ENCODE results near the gene ERAL1.
"Not testable (repeated sequence)": the region's sequence is repeated elsewhere in the genome, so short reads cannot be mapped to it uniquely, and the experiment has no call there.

The ERAL1 gene

DNA sequence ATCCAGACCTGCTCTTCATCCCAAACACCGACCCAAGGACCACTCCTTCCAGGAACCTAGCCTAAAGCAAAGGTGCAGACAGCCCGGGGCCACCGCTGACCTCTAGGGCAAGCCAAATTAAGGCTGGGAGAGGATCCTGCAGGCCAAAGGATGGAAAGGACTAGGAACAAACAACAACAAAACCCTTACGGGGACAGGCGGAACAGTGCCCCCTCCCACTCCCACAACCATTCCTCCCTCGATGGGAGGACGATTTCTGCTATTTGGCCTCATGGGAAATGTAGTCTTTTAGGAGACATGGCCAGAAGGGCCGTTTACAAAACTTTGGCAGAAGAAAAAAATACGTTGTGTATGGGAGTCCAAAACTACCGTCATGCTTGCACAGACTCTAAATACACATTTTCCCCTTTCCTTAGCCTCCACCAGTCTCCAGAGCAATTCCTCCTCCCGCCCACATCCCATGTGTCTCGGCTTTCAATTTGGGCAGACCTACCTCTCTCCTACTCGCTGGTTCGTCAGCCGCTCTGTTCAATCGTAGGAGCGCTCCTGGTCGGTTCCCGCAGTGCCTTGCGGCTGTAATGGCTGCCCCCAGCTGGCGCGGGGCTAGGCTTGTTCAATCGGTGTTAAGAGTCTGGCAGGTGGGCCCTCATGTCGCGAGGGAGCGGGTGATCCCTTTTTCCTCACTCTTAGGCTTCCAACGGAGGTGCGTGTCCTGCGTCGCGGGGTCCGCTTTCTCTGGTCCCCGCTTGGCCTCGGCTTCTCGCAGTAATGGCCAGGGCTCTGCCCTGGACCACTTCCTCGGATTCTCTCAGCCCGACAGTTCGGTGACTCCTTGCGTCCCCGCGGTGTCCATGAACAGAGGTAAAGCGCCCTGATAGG is at the start of gene ERAL1:
Gene ERAL1 (plus strand): TSS at position 560 of the 879 bp plus-strand sequence. CDS start 19 bp downstream, at position 579.
- DNase-seq (ENCODE audit: low spot score), result peak; percentile 78

- no peak for DNase-seq (ENCODE audit: low spot score)
Observed at GRCh38 chr17:28807925-28808634, 46.7 kb upstream of the ERAL1 start.

- no peak for DNase-seq (ENCODE audit: low spot score)
Observed at GRCh38 chr17:28810437-28810836, 44.4 kb upstream of the ERAL1 start.

GRCh38 chr17:28811651-28812090 is 43.1 kb upstream of the ERAL1 start:
- peak; percentile 3 for DNase-seq (ENCODE audit: low spot score)

- DNase-seq (ENCODE audit: low spot score), result peak; percentile 93
Observed at GRCh38 chr17:28812091-28812747, 42.6 kb upstream of the ERAL1 start.

GRCh38 chr17:28812748-28813377 is 42.0 kb upstream of the ERAL1 start:
- no peak for DNase-seq (ENCODE audit: low spot score)

- no peak for DNase-seq (ENCODE audit: low spot score)
Observed at GRCh38 chr17:28816540-28816939, 38.3 kb upstream of the ERAL1 start.

- DNase-seq (ENCODE audit: low spot score), result no peak
Observed at GRCh38 chr17:28818819-28819221, 36.0 kb upstream of the ERAL1 start.

DNA sequence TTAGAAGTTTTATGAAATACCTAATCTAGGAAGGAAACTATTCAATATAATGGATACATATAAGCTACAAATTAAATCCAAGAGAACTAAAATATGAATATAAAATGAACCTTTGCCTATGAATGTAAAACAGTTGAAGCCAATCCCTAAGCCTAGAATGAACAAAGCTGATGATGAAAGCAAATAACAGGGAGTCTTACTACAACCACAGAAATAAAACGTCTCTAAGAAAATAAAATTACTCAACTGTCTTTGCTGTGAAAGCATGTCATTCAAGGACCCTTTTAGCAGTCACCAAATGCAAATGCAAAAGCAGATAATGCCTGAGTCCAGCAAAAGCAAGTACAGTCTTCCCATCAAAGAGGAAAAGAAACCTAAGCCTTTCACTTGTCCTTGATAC is 35.2 kb upstream of the ERAL1 start:
- no peak for DNase-seq (ENCODE audit: low spot score)

DNA sequence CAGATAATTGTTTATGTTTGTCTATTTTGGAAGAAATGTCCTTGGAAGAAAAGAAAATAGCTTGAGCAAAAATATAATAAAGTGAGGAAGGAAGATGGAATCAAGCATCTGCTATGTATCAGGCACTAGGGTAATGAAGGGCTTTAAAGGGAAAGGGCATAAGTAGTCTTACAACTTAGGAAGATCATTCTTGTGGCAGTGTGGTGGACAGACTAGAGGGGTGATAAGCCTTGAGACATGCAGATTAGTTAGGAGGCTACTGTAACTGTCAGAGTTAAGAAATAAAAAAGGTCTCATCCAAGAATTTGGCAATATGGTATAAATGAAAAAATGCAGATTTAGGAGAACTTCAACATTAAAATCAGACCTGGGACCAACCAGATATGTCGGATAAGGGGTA is 27.1 kb upstream of the ERAL1 start:
- DNase-seq (ENCODE audit: low spot score), result no peak

GRCh38 chr17:28828294-28829040 is 26.3 kb upstream of the ERAL1 start:
- DNase-seq (ENCODE audit: low spot score), result no peak

- DNase-seq (ENCODE audit: low spot score), result no peak
Observed at GRCh38 chr17:28834420-28834819, 20.4 kb upstream of the ERAL1 start.

DNA sequence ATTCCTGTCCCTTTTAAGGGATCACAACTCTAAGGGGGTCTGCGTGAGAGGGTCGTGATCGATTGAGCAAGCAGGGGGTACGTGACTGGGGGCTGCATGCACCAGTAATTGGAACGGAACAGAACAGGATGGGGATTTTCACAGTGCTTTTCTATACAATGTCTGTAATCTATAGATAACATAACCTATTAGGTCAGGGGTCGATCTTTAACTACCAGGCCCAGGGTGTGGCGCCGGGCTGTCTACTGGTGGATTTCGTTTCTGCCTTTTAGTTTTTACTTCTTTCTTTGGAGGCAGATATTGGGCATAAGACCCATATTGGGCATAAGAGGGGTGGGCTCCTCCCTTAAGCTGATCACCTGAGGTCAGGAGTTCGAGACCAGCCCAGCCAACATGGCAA is 18.3 kb upstream of the ERAL1 start:
- not testable (repeated sequence) for DNase-seq (ENCODE audit: low spot score)

GRCh38 chr17:28839221-28839620 is 15.6 kb upstream of the ERAL1 start:
- DNase-seq (ENCODE audit: low spot score), result no peak

DNA sequence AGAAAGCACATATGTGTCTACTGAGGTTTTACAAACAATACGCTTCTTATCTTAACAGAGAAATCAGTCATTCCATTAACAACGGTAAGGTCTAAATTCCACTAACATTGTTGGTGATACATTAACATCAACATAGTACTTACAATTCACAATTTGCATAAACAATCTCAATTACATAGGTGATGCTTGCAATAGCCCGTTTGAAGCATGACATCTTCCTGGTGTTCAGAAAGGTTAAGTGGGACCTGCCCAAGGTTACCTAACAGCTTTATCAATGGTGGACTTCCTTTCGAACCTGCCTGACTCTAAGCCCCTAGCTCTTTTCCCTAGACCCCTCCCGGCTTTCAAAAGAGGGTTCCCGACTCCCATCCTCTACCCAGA is 12.9 kb upstream of the ERAL1 start:
- peak; percentile 12 for DNase-seq (ENCODE audit: low spot score)

DNA sequence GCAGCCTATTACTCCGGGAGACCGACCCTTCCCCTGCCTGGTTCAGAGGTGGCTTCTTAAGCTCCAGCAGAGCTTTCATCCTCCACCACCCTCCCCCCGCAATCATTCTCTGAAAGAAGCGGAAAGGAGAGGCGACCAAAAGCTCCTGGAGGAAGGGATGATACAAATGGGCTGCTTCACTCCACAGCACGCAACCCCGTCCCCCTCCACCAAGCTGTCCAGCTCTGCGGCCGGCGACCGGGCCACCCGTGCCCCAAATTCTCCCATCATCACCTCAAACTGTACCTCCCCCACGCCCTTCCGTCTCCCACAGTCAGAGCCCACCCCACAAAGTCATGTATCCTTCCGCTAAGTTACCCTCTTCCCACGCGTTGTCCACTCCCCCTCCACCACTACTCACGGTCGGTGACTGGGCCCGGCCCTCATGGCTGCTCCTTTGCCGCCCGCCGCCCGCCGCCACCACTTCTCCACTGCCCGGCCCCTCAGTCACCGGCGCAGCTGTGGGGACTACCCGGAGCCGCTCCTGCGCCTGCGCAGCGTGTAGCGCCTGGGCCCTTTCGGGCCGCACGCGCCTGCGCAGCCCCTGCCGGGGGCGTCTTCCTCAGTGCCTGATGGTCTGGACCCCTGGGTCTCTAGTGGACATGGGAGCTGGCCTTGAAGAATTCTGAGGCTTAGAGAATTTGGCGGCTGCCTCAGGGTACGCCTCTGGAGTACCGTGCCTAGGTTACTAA is 12.4 kb upstream of the ERAL1 start, which contains the start of gene FAM222B:
Gene FAM222B (minus strand): TSS at position 509 of the 731 bp plus-strand sequence. CDS start 76,123 bp downstream, outside the sequence.
- peak; percentile 86 for DNase-seq (ENCODE audit: low spot score)

GRCh38 chr17:28843816-28844148 is 11.0 kb upstream of the ERAL1 start:
- no peak for DNase-seq (ENCODE audit: low spot score)

GRCh38 chr17:28846231-28846630 is 8.6 kb upstream of the ERAL1 start:
- peak; percentile 16 for DNase-seq (ENCODE audit: low spot score)

DNA sequence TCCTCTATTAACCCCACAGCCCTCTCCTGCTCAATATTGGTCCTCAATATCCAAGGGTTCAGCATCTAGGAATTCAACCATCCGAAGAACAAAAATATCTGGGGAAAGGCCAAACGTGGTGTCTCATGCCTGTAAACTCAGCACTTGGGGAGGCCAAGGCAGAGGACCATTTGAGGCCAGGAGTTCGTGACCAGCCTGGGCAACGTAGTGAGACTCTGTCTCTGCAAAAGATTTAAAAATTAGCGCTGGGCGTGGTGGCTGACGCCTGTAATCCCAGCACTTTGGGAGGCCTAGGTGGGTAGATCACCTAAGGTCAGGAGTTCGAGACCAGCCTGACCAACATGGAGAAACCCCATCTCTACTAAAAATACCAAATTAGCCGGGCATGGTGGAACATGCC is 8.1 kb upstream of the ERAL1 start:
- not testable (repeated sequence) for DNase-seq (ENCODE audit: low spot score)

- DNase-seq (ENCODE audit: low spot score), result peak; percentile 45
Observed at GRCh38 chr17:28848667-28849066, 6.1 kb upstream of the ERAL1 start.

- DNase-seq (ENCODE audit: low spot score), result no peak
Observed at GRCh38 chr17:28849281-28849680, 5.5 kb upstream of the ERAL1 start.

Measured in CD4-positive, alpha-beta T cell treated with Interleukin-15 for 4 hours (primary cell).